GM23338 (cell line): ENCODE data around the gene ZBTB42. TPM values are rescaled to one million over a fixed set of nuclear protein-coding genes. Genes with fewer than 3 reads are reported as not detected.

ENCODE experiments used
- ATAC-seq: fragments of 200-7000 bp; cut with Tn5 transposase; 3 replicates; pipeline ENCODE4 v1.9.1; 2020
- DNase-seq: peaks from one replicate; pipeline ENCODE4 v3.0.0-alpha.2; 2015; ENCODE audit warnings: low spot score
- H2AFZ ChIP-seq: fragments of 200-600 bp; sonication (generic); 2 replicates; pipeline ENCODE4 v1.8.0; 2016; ENCODE audit warnings: antibody characterized with exemption, mild to moderate bottlenecking, moderate library complexity
- H3F3A ChIP-seq: fragments of 200-600 bp; sonication (generic); replicated peaks from 2 replicates; pipeline ENCODE4 v1.8.0; 2017; ENCODE audit warnings: antibody characterized with exemption, mixed run types, low read depth
- H3K27ac ChIP-seq: fragments of 200-600 bp; sonication (generic); 2 replicates; pipeline ENCODE4 v1.6.1; 2016; ENCODE audit warnings: low read depth
- H3K27me3 ChIP-seq: fragments of 200-600 bp; sonication (generic); 2 replicates; pipeline ENCODE4 v1.8.0; 2016; ENCODE audit warnings: mild to moderate bottlenecking, mixed run types, moderate library complexity; ENCODE audit not compliant: insufficient read depth
- H3K36me3 ChIP-seq: fragments of 200-600 bp; sonication (generic); 2 replicates; pipeline ENCODE4 v1.8.0; 2016; ENCODE audit warnings: mild to moderate bottlenecking; ENCODE audit not compliant: insufficient read depth
- H3K4me1 ChIP-seq: fragments of 200-600 bp; sonication (generic); 2 replicates; pipeline ENCODE4 v1.8.0; 2016; ENCODE audit warnings: mild to moderate bottlenecking, moderate library complexity; ENCODE audit not compliant: insufficient read depth
- H3K4me2 ChIP-seq: fragments of 200-600 bp; sonication (generic); 2 replicates; pipeline ENCODE4 v1.7.1; 2017; ENCODE audit warnings: mixed run types
- H3K4me3 ChIP-seq: fragments of 200-600 bp; sonication (generic); 2 replicates; pipeline ENCODE4 v1.6.1; 2016; ENCODE audit warnings: mixed run types
- H3K79me2 ChIP-seq: fragments of 200-600 bp; sonication (generic); replicated peaks from 2 replicates; pipeline ENCODE4 v1.8.0; 2017; ENCODE audit warnings: mild to moderate bottlenecking; ENCODE audit not compliant: insufficient read depth
- H3K9me2 ChIP-seq: fragments of 200-600 bp; sonication (generic); 2 replicates; pipeline ENCODE4 v1.8.0; 2017; ENCODE audit not compliant: insufficient read depth
- H4K20me1 ChIP-seq: fragments of 200-600 bp; sonication (generic); replicated peaks from 2 replicates; pipeline ENCODE4 v1.8.0; 2017; ENCODE audit warnings: mild to moderate bottlenecking; ENCODE audit not compliant: insufficient read depth
- H3K27ac Mint-ChIP-seq: 2 replicates; pipeline ENCODE4 v1.8.0; 2020; ENCODE audit warnings: inconsistent platforms, mild to moderate bottlenecking, moderate library complexity, mixed read lengths
- H3K27me3 Mint-ChIP-seq: 3 replicates; pipeline ENCODE4 v1.8.0; 2022; ENCODE audit warnings: low read depth, mild to moderate bottlenecking, moderate library complexity, mixed read lengths, inconsistent platforms; ENCODE audit not compliant: insufficient read depth, poor library complexity
- H3K36me3 Mint-ChIP-seq: 3 replicates; pipeline ENCODE4 v1.8.0; 2021; ENCODE audit warnings: low read depth, mild to moderate bottlenecking, inconsistent platforms, moderate library complexity, mixed read lengths
- H3K4me1 Mint-ChIP-seq: 3 replicates; pipeline ENCODE4 v1.8.0; 2020; ENCODE audit warnings: mild to moderate bottlenecking, inconsistent platforms, mixed read lengths
- H3K4me3 Mint-ChIP-seq: 3 replicates; pipeline ENCODE4 v1.8.0; 2021; ENCODE audit warnings: moderate library complexity, mild to moderate bottlenecking, inconsistent platforms, mixed read lengths
- H3K9me3 Mint-ChIP-seq: 3 replicates; pipeline ENCODE4 v1.8.0; 2020; ENCODE audit warnings: moderate library complexity, mild to moderate bottlenecking, inconsistent platforms, mixed read lengths
- ETS1 ChIP-seq: IDR thresholded peaks from 2 replicates; pipeline ENCODE4 v1.6.1; 2016; ENCODE audit warnings: antibody characterized with exemption
- EZH2 ChIP-seq: fragments of 200-600 bp; sonication (generic); IDR thresholded peaks from one replicate; pipeline ENCODE4 v1.8.0; 2017; ENCODE audit warnings: antibody characterized with exemption, mild to moderate bottlenecking, low read depth; ENCODE audit not compliant: unreplicated experiment
- EZH2phosphoT487 ChIP-seq: fragments of 200-600 bp; sonication (generic); IDR thresholded peaks from one replicate; pipeline ENCODE4 v1.8.1; 2018; ENCODE audit warnings: antibody characterized with exemption; ENCODE audit not compliant: unreplicated experiment
- JUNB ChIP-seq: IDR thresholded peaks from one replicate; pipeline ENCODE4 v1.6.1; 2016; ENCODE audit warnings: antibody characterized with exemption; ENCODE audit not compliant: unreplicated experiment
- NANOG ChIP-seq: IDR thresholded peaks from 2 replicates; pipeline ENCODE4 v1.6.1; 2016; ENCODE audit warnings: antibody characterized with exemption, borderline replicate concordance
- POLR2AphosphoS5 ChIP-seq: IDR thresholded peaks from 2 replicates; pipeline ENCODE4 v1.6.1; 2016; ENCODE audit warnings: antibody characterized with exemption, low read depth
- STAT1 ChIP-seq: IDR thresholded peaks from one replicate; pipeline ENCODE4 v1.6.1; 2016; ENCODE audit warnings: antibody characterized with exemption; ENCODE audit not compliant: unreplicated experiment
- ZNF114 ChIP-seq: fragments of 250-450 bp; sonication (Bioruptor Pico); IDR thresholded peaks from 2 replicates; pipeline ENCODE4 v1.5.0; 2020; ENCODE audit warnings: mild to moderate bottlenecking, moderate library complexity
- ZNF331 ChIP-seq: fragments of 250-450 bp; sonication (Bioruptor Pico); IDR thresholded peaks from 2 replicates; pipeline ENCODE4 v1.5.0; 2020; ENCODE audit warnings: low read depth, mild to moderate bottlenecking, moderate library complexity
- polyA plus RNA-seq: library from polyadenylated mRNA; unstranded; fragments of >200 nt; fragmentation: Nextera tagmentation; extraction: Ambion mirVana; gene quantifications from 2 replicates; pipeline ENCODE4 v1.2.1, GENCODE V29; 2016
- total RNA-seq: library from RNA; depleted of rRNA; stranded (reverse); fragments of >200 nt; shearing (Covaris generic); gene quantifications from 2 replicates; pipeline ENCODE4 v1.2.3, GENCODE V29; 2014
- TF ChIP-seq, protein P1 (sequence below), 2 experiments: fragments of 200-600 bp in 1 of 2; sonication (generic) in 1 of 2; conservative IDR thresholded peaks; 2 replicates each; pipeline versions ENCODE4 v1.5.1 to v1.6.1; 2016 to 2017; ENCODE audit warnings: antibody characterized with exemption in 2 of 2, low read depth in 2 of 2, mild to moderate bottlenecking in 2 of 2, moderate library complexity in 1 of 2
- TF ChIP-seq, protein P2 (sequence below): fragments of 250-450 bp; sonication (Bioruptor Pico); IDR thresholded peaks from 2 replicates; pipeline ENCODE4 v1.5.0; 2020; ENCODE audit warnings: mild to moderate bottlenecking, moderate library complexity

Gene ZBTB42
- total and polyA plus RNA-seq, 2 experiments from 2014 or later = 0.70 to 4.4 TPM

- TF ChIP-seq, protein P1, sequence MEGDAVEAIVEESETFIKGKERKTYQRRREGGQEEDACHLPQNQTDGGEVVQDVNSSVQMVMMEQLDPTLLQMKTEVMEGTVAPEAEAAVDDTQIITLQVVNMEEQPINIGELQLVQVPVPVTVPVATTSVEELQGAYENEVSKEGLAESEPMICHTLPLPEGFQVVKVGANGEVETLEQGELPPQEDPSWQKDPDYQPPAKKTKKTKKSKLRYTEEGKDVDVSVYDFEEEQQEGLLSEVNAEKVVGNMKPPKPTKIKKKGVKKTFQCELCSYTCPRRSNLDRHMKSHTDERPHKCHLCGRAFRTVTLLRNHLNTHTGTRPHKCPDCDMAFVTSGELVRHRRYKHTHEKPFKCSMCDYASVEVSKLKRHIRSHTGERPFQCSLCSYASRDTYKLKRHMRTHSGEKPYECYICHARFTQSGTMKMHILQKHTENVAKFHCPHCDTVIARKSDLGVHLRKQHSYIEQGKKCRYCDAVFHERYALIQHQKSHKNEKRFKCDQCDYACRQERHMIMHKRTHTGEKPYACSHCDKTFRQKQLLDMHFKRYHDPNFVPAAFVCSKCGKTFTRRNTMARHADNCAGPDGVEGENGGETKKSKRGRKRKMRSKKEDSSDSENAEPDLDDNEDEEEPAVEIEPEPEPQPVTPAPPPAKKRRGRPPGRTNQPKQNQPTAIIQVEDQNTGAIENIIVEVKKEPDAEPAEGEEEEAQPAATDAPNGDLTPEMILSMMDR (conservative IDR thresholded peaks at IDR 0.05; ENCODE audit: low read depth in 2 of 2) = no peak
- TF ChIP-seq EZH2phosphoT487 (no peak), STAT1 (no peak), ZNF331 (CRISPR knock-in tag) (no peak), EZH2 (no peak), ETS1 (no peak), NANOG (no peak), JUNB (no peak), ZNF114 (CRISPR knock-in tag) (no peak), POLR2AphosphoS5 (no peak)
These were observed 42.1 kb downstream of the ZBTB42 start (continued) for GRCh38 chr14:104843006-104843405.

DNA sequence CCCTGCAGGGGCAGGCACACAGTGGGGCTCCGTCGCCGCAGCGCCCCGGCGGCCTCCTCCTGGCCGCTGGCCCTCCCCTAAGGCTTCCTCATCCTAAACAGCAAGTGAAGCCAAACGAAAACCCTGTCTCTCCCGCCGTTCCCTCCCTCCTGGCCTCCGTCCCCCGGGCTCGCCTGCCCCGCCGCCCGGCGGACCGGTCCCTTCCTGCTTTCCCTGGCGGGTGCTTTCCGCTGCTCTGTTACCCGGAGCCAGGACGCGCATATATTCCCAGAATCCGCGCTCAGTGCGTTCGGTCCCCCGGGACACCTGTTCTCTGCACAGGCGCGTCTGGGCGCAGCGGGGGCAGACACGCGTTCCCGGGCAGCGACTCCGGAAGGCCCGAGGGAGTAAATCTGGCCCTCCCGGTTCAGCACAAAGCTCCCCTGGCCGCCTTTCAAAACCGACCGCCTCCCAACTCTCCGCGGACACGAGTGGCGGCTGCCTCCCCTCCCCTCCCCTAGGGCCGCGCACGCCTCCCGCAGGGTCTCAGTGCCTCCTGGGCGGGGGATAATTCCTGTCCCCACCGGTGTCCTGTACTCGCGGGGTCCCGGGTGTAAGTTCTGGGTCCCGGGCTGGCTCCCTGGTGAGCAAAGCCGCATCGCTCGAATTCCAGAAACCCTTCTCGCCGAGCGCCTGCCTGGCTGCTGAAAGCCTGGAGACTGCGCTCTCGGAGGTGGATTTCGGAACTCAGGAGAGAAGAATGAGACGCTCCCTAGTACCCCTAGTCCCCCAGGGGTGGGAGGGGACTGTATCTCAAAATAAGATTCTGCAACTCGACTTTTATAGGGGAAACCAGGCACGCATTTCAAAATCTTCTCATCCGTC lies 42.8 kb downstream of the ZBTB42 start:
- ATAC-seq (peak; percentile 87), DNase-seq (peak; percentile 94)
- peak overlapping the region; percentile 53; the same call in 1 of the 2 replicates for H3K27ac ChIP-seq
- H3K4me1 ChIP-seq = peaks cover 9% of the 10 kb centered on the region; the same call in 1 of the 2 replicates
- no peaks in the 10 kb centered on the region for H4K20me1 ChIP-seq
- H3K36me3 ChIP-seq = no peaks in the 10 kb centered on the region
- peak overlapping the region; percentile 64 for H2AFZ ChIP-seq
- no peaks in the 10 kb centered on the region for H3K36me3 Mint-ChIP-seq
- peaks cover 4% of the 10 kb centered on the region; the same call in 2 of the 3 replicates for H3K9me3 Mint-ChIP-seq
- H3K27ac Mint-ChIP-seq = no peak overlapping the region
- H3K4me2 ChIP-seq = peak overlapping the region; percentile 85
- peaks cover 35% of the 10 kb centered on the region for H3K27me3 Mint-ChIP-seq
- H3K4me1 Mint-ChIP-seq = peaks cover 12% of the 10 kb centered on the region; the same call in 2 of the 3 replicates
- peak overlapping the region; percentile 71 for H3K4me3 ChIP-seq
- H3K4me3 Mint-ChIP-seq = peak overlapping the region; percentile 79
- H3K79me2 ChIP-seq = no peaks in the 10 kb centered on the region
- H3K9me2 ChIP-seq = no peaks in the 10 kb centered on the region
- H3K27me3 ChIP-seq = peaks cover 44% of the 10 kb centered on the region
- peaks cover 11% of the 10 kb centered on the region for H3F3A ChIP-seq
- TF ChIP-seq JUNB = no peak
- no peak for TF ChIP-seq STAT1
- TF ChIP-seq EZH2phosphoT487 = no peak
- TF ChIP-seq, protein P1 (conservative IDR thresholded peaks at IDR 0.05; ENCODE audit: low read depth in 2 of 2) = no peak
- TF ChIP-seq, protein P2, sequence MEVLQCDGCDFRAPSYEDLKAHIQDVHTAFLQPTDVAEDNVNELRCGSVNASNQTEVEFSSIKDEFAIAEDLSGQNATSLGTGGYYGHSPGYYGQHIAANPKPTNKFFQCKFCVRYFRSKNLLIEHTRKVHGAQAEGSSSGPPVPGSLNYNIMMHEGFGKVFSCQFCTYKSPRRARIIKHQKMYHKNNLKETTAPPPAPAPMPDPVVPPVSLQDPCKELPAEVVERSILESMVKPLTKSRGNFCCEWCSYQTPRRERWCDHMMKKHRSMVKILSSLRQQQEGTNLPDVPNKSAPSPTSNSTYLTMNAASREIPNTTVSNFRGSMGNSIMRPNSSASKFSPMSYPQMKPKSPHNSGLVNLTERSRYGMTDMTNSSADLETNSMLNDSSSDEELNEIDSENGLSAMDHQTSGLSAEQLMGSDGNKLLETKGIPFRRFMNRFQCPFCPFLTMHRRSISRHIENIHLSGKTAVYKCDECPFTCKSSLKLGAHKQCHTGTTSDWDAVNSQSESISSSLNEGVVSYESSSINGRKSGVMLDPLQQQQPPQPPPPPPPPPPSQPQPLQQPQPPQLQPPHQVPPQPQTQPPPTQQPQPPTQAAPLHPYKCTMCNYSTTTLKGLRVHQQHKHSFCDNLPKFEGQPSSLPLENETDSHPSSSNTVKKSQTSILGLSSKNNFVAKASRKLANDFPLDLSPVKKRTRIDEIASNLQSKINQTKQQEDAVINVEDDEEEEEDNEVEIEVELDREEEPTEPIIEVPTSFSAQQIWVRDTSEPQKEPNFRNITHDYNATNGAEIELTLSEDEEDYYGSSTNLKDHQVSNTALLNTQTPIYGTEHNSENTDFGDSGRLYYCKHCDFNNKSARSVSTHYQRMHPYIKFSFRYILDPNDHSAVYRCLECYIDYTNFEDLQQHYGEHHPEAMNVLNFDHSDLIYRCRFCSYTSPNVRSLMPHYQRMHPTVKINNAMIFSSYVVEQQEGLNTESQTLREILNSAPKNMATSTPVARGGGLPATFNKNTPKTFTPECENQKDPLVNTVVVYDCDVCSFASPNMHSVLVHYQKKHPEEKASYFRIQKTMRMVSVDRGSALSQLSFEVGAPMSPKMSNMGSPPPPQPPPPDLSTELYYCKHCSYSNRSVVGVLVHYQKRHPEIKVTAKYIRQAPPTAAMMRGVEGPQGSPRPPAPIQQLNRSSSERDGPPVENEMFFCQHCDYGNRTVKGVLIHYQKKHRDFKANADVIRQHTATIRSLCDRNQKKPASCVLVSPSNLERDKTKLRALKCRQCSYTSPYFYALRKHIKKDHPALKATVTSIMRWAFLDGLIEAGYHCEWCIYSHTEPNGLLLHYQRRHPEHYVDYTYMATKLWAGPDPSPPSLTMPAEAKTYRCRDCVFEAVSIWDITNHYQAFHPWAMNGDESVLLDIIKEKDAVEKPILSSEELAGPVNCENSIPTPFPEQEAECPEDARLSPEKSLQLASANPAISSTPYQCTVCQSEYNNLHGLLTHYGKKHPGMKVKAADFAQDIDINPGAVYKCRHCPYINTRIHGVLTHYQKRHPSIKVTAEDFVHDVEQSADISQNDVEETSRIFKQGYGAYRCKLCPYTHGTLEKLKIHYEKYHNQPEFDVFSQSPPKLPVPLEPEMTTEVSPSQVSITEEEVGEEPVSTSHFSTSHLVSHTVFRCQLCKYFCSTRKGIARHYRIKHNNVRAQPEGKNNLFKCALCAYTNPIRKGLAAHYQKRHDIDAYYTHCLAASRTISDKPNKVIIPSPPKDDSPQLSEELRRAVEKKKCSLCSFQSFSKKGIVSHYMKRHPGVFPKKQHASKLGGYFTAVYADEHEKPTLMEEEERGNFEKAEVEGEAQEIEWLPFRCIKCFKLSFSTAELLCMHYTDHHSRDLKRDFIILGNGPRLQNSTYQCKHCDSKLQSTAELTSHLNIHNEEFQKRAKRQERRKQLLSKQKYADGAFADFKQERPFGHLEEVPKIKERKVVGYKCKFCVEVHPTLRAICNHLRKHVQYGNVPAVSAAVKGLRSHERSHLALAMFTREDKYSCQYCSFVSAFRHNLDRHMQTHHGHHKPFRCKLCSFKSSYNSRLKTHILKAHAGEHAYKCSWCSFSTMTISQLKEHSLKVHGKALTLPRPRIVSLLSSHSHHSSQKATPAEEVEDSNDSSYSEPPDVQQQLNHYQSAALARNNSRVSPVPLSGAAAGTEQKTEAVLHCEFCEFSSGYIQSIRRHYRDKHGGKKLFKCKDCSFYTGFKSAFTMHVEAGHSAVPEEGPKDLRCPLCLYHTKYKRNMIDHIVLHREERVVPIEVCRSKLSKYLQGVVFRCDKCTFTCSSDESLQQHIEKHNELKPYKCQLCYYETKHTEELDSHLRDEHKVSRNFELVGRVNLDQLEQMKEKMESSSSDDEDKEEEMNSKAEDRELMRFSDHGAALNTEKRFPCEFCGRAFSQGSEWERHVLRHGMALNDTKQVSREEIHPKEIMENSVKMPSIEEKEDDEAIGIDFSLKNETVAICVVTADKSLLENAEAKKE = no peak
- TF ChIP-seq POLR2AphosphoS5 = peak; percentile 28; the same call in 1 of the 2 replicates
